T1000 (cell line): ENCODE measurements around the gene SAXO2.
"Not testable (repeated sequence)": the region's sequence is repeated elsewhere in the genome, so short reads cannot be mapped to it uniquely, and the experiment has no call there.

Experiments
- DNase-seq: peaks from one replicate; lab custom pipeline; 2025; ENCODE audit warnings: mixed read lengths; lab: John Stamatoyannopoulos, UW

The SAXO2 gene, protein sequence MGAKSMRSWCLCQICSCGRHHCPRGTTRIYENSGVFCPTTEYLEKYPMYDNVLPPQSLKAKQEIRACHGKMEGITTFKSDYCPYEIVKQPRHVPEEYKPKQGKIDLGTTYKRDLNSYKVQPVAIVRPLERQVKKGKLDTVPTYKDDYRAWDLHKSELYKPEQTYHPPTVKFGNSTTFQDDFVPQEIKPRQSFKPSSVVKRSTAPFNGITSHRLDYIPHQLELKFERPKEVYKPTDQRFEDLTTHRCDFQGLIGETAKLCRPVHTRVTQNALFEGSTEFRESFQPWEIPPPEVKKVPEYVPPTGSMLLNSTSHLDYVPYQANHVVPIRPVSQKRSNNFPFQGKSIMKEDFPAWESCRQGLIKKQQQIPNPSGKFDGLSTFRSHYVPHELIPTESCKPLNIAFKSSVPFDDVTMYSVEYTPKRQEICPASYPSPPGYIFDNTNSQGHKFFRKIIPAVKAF

DNA sequence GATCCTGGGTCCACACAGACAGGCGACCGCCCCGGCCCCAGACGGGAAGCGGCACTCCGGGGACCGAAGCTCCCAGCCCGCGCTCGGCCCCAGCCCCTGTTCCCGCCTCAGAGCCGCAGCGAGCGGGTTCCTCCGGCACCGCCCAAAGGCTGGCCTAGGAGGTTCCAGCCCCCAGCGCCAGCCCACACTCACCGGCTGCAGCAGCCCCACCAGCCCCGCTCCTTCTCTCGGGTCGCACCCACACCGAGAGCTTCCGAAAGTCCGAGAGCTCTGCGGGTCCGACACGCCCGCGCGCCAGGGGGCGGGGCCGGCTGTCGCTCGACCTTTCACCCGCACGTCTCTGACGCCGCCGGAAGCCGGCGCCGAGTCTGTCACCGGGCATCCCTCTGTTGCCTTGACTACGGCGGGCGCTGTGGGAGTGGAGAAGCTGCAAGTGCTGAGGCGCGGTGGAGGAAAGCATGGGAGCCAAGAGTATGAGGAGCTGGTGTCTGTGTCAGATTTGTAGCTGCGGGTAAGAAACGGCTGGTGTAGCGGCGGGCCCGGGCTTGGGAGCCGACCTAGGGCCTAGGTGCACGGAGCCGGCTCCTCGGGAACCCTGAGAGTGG is at the start of gene SAXO2, which contains the start of gene EFL1:
Gene SAXO2, plus strand, starts transcription at position 397 of the 605 bp plus-strand sequence. Its CDS starts 62 bp downstream, at position 459.
Gene EFL1, minus strand, starts transcription at position 313 of the 605 bp plus-strand sequence. CDS start 956 bp downstream, outside the sequence.
- DNase-seq, result peak; percentile 76

DNA sequence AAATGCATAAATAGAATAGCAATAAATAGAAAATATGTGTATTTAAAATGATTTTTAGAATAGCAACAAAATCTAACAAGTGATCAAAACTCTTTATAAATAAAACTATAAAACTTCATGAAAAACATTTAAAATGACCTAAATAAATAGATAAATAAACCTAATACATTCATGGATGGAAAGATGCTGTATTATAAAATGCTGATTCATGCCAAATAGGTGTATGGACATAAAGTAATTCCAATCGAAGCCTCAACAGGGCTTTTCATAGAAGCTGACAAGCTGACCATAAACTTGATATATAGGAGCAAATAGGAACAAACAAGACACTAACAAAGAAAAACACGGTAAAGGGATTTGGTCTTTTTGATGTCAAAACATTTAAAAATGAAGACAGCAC is 46.5 kb upstream of the SAXO2 start:
- not testable (repeated sequence) for DNase-seq

DNA sequence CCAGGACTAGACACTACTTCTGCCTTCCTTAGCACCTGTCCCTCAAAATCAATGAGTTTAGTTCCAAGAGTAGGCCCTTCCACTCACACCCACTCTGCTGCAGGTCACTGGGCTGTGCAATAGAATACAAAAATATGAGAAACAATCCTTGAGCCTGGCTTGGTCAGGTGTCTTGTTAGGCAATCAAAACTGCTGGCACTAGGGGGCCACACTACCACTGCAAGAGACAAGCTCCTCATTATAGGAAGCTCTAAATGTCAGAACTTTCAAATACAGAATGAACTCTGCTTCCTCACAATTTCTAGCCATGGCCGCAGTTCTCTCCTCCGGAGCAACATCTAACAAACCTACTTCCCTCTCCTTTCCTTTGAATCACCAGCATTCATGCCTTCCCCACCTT is 41.1 kb upstream of the SAXO2 start:
- DNase-seq, result not testable (repeated sequence)

DNA sequence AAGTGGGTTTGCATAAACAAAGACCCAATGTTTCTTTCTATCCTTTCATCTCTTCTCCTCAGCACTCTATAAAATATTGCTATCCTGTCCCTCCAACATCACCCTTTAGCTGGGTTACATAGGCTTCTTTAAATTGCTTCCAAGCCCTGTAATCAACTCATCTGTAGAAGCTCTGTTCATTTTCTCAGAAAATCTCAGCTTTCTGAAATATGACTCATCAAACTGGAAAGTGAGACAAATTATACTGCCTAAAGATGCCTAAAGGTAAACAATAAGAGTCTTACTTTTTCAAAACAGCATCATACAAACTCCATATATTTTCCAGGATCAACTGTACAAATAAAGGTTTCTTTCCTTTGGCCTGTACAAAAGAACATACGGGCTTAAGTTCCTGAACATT is 33.9 kb upstream of the SAXO2 start:
- no peak for DNase-seq

DNA sequence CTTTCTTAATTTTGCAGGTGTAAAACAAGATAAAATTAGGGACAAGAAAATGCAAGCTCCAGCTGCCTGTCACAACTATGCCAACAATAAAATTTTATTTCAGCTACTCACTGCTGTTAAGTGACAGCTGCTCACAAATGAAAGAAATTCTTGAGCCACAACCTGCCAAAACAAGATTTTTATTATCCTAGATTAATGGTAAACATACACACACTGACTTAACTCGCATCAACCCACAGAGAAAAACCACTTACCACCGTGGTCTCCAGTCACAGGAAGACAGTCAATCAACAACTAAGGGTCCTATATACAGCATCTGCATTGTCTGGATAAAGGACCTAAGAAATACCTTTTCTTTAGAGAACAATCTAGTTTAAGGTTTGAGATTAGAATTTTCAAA is 31.4 kb upstream of the SAXO2 start:
- DNase-seq, result no peak

DNA sequence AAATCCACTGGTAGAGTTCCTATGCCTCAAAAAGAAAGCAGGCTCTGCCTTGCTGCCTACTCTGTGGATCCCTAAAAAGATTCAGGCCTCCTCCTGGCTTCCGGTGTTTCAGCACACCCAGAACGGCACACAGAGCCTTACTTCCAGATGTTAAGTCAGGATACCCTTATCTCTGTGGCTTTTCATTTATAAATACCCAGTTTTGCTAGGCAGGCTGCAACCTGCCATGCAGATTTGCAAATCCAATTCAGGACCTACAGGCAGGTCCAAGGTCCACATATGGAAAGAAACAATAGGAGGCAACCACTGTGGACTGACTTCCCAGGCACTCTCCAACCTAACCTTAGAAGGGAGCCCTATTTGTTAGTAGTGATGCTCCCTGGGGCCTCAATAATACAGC is 30.8 kb upstream of the SAXO2 start:
- no peak for DNase-seq

DNA sequence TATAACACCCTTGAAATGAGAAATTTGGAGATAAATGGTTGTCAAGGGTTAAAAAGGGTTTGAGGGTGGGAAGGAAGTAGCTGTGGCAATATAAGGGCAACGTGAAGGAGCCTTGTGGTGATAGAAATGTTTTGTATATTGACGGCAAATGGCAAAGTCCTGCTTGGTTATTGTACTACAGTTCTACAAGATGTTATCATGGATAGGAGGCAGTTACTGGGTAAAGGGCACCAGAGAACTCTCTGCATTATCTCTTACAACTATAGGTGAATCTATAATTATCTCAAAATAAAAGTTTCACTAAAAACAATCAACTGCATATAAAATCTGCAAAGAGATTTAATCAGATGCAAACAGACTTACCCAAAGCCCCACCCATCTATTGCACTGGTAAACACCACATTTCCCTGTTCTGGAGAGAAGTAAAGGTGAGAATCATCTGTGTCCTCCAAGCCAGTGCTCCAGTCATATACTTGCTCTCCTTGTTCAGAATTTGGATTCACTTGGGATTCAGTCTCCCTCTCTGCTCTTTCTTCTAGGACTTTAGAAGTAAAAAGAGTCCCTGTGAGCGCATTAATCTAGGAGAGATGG is 24.6 kb upstream of the SAXO2 start:
- DNase-seq, result not testable (repeated sequence)

DNA sequence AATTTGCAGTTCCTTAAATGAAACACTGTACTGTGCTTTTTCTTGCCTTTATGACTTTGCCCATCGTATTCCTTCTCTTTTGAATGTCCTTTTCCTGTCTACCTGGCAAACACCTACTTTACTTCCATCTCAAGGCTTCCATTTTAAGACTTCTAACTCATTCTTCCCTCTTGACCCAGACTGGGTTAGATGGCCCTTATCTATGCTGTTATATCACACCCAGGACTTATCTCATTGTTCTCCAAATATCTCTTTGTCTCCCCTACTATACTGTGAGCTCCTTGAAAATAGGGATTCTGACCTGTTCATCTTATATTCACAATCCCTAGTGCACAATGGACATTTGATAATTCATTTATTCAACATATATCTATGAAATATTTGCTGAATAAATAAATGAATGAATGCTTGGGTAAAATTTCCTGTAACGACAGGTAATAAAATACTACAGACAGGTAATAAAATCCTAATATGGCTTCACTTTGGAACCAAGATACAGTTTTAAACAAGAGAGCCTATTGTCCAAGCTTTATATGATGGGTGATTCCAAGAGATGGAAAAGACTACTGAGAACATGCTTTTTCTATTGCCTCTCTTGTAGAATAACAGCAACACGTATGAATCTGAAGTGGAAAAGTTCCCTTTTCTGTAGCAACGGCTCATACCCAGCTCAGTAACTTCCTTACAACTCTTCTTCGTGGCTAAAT is 22.8 kb upstream of the SAXO2 start:
- DNase-seq, result no peak

DNA sequence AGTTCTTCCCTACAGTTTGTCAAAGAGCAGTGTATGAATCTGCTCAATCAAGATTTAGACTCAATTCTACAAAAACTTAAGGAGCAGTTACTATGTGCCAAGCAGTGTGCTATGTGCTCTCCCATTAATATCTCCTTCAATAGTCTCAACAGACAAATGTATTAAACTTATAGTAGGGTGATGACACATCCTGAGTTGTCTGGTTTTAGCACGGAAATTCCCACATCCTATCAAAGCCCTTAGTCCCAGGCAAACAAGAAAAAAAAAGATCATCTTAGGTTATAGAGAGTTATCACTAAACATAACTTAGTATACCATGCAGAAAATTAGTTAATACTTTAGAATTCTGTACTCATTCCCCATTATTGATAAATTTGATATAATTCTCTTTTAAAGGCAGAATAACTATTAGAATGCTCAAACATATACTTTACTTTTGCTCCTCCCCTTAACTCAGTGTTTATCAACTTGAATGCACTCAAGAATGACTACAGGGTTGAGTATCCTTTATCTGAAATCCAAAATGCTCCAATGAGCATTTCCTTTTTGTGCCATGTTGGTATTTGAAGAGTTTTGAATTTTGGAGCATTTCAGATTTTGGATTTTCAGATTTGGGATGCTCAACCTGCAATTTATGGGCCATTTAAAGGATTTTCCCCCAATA is 20.6 kb upstream of the SAXO2 start:
- not testable (repeated sequence) for DNase-seq

DNA sequence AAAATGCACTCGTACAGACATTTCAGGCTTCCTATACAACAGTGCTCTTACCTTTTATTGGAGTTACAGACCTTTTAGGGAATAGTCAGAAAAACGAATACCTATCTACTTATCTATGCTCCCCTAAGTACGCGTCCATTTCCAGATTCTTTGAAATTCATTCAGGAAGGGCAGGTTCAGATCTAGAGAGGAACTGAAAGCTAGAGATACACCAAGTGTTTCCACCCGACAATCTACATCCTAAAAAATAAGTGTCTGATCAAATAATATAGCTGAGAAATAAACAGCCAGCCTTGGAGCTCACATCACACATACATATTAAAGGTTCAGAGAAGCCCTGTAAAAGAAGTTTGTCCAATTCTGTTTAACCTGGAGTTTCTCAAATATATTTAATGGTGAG is 19.0 kb upstream of the SAXO2 start:
- DNase-seq, result not testable (repeated sequence)

DNA sequence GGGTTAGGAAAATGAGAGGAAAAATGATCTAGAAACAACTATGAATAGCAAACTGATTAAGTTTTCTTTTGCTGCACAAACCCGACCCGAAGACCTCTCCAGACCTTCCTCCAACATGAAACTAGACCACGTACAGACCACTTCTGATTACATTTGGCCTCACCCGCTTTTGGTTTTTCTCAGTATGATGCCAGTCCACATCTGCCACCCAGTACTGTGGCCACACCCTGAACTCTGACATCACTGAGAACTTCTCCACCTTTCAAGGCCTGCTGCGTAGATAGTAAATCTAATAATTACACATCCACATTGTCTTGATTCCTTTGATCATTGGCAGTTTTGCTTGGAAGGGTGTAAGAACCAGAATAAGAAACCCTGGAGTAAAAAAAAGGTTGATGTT is 16.7 kb upstream of the SAXO2 start:
- DNase-seq, result not testable (repeated sequence)

DNA sequence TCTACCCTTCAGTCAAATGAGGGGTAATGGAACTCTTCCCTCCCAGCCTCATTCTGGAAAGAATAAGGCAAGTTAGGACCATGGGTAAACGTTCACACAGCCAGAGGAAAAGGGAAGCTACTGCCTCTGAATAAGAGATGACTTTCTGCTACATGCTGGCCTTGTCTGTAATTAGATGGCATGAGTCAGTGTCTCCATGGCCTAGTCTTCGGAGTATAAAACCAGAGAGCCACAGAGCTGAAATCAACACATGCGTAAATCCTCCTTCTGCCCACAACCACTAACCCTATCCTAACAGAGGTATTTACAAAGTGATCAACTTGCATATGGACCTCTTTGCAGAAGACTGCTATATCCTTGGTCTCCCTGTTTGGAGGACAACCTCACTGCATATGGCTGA is 14.4 kb upstream of the SAXO2 start:
- DNase-seq, result not testable (repeated sequence)

DNA sequence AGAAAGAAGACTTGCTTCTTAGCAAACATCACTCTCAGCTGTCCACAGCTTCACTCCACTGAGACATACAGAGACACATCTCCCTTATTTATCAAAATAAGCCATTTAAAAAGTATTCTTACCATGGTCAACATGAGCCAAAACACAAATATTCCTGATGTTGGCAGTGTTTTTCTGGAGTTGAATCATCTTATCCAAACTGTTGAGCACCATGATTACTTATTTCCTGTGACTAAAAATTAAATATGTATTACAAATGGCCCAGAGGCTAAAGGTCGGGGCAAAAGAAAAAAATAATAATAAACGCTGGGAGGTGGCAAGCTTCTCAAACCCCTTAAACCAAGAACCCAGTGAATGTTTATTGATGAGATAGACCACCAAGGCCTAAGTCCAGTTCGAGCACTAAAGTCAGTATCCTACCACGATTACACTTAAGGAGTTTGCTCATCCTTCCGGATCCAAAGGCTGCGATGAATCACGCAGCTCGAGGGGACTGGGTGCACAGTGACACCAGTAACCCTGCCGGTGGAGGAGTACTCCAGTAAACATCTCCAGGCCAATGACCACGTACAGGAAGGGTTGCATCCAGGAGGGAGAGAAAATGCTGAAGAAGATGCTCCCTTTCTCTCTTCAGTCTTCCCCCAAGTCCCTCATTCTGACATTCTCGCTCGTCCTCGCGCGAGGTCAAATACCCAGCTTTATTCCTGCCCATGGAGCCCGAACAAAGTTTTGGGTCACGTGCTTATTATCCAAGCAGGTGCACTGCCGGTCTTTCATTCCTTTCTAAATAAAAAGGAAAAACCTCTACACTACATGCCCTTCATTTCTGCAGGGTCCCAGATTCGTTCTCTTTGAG is 824 bp upstream of the SAXO2 start:
- DNase-seq, result peak; percentile 52

DNA sequence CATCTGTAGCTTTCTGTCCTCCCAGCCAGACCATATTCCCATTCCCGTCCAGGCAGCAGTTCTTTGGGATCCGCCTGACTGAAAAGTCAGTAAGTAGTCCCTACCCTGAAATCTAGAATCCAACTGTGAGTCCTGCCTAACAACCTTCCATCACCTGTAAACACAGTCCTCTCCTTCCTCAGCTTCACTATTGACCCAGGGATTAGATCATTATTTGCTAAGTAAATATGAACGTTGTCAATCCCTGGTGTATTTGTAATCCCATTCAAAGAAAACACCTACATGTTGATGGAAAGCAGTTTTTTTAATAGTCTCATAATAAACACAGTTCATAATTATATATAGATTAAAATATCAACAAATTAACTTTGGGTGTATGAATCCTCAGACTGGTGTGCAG is 732 bp downstream of the SAXO2 start:
- no peak for DNase-seq

DNA sequence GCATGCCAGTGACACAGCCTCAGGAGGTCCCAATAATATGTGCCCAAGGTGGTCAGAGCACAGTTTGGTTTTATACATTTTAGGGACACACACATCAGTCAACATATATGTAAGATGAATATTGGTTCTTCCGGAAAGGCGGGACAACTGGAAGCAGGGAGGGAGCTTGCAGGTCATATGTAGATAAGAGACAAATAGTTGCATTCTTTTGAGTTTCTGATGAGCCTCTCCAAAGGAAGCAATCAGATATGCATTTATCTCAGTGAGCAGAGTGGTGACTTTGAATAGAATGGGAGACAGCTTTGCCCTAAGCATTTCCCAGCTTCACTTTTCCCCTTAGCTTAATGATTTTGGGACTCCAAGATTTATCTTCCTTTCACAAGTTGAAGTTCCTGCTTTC is 4.5 kb downstream of the SAXO2 start:
- DNase-seq, result not testable (repeated sequence)

DNA sequence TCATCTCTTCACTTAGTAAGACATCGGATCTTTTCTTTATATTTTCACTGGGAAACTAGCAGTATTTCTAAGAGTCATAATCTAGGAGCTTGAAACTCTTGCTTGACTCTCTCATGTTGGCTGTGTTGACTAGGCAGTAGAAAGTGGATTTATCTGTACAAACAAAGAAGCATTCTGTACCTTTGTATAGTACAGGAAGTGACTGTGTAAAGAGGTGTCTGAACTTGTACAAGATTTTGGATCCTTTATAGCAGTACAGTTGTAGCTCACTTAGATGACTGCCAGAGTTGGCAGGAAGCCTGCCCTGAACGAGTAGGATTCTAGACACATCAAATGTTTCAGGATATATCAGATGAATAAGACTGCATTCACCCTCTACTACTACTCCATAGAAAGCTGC is 5.8 kb downstream of the SAXO2 start:
- DNase-seq, result not testable (repeated sequence)

DNA sequence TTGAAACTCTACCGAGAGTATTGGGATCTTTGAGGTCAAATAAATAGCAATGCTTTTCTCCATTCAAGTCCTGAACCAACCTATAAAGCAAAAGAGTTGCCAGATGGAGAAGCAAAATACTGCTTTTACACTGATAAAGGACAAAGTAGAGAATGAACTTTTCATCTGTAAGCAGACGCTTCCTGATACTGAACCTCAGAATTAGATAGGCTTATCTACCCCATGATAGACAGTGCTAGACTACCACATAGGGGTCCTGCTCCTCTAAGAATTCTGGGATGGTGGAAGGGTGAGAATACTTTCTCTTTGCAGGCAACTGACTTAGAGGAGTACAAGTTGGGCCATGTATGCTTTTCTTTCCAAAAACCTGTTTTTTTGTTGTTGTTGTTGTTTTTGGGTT is 9.5 kb downstream of the SAXO2 start:
- DNase-seq, result no peak

DNA sequence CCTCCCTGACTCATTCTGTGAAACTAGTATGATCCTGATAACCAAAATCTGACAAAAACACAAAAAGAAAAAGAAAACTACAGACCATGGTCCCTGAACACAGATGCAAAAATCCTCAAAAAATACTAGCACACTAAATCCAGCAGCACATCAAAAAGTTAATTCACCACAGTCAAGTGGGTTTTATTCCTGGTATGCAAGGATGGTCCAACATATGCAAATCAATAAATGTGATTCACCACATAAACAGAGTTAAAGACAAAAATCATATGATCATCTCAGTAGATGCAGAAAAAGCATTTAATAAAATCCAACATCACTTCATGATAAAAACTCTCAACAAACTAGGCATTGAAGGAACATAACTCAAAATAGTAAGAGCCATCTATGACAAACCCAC is 12.8 kb downstream of the SAXO2 start:
- no peak for DNase-seq

DNA sequence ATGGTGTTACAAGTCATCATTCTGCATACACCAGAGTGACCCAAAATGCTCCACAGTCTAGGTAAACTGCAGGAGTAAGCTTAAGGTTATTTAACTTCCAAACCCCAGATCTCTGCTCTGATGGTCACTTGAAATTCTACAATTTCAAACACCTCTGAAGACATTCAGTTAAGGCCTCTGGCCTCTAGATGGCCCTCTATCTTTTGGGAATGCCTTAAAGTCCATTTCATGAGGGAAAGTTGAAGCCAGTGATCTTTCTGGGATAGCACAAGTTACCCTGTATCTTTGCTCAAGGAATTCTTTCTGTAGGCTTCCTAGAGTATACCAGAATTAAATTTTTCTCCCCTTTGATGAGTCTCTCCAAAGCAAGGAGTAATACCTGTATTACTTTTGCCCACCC is 18.7 kb downstream of the SAXO2 start:
- not testable (repeated sequence) for DNase-seq

DNA sequence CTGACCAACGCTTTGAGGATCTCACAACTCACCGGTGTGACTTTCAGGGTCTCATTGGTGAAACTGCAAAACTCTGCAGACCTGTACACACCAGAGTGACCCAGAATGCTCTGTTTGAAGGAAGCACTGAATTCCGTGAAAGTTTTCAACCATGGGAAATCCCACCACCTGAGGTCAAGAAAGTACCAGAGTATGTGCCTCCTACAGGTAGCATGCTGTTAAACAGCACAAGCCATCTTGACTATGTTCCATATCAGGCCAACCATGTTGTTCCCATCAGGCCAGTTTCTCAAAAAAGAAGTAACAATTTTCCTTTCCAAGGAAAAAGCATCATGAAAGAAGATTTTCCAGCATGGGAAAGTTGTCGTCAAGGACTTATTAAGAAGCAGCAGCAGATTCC is 19.8 kb downstream of the SAXO2 start:
- not testable (repeated sequence) for DNase-seq

DNA sequence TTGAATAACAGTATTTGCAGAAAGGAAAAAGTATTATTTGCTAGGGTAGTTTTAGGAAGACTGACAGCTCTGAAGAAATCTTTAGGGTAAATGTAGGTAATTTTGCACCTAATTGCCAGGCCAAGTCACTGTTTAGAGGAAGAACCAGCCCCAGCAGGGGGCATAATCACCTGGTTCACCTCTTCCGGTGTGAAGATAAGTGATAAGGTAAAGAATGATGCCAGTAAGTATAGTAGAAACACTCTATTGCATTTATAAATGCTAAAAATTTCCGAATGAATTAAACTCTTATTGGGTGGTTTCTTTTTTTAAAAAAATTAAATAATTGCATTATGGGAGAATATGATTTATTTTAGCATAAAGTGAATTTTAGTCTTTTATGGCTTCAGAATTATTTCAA is 21.8 kb downstream of the SAXO2 start:
- DNase-seq, result not testable (repeated sequence)
